Measurements from ENCODE around the gene DSCAML1.
A peak's percentile ranks its signal among the peaks of the same experiment; 100 is the strongest.

DSCAML1 gene

GRCh38 chr11:117510646-117511045, 286.4 kb downstream of the DSCAML1 start:
- no peak overlapping the region for H3K4me3 ChIP-seq (ENCODE audit: low read depth, low read length)
- H3K27ac ChIP-seq, result no peak overlapping the region
- no peaks in the 10 kb centered on the region for H3K36me3 ChIP-seq
- no peaks in the 10 kb centered on the region for H3K27me3 ChIP-seq (ENCODE audit: insufficient read depth, low read depth, severe bottlenecking)
- TF ChIP-seq CTCF (IDR thresholded peaks at IDR 0.05; ENCODE audit: low read depth, low read length), result no peak
- no peak for DNase-seq
- no peaks in the 10 kb centered on the region for H3K9me3 ChIP-seq (ENCODE audit: severe bottlenecking)

- DNase-seq, result peak; percentile 30
- no peak overlapping the region for H3K4me3 ChIP-seq (ENCODE audit: low read depth, low read length)
- no peaks in the 10 kb centered on the region for H3K27me3 ChIP-seq (ENCODE audit: insufficient read depth, low read depth, severe bottlenecking)
- peak; percentile 59; the same call in 1 of the 2 replicates for TF ChIP-seq CTCF (IDR thresholded peaks at IDR 0.05; ENCODE audit: low read depth, low read length)
- no peaks in the 10 kb centered on the region for H3K36me3 ChIP-seq
- H3K27ac ChIP-seq, result no peak overlapping the region
- no peaks in the 10 kb centered on the region for H3K9me3 ChIP-seq (ENCODE audit: severe bottlenecking)
Observed at GRCh38 chr11:117509543-117509942, 287.5 kb downstream of the DSCAML1 start.

- no peaks in the 10 kb centered on the region for H3K9me3 ChIP-seq (ENCODE audit: severe bottlenecking)
- no peak for DNase-seq
- no peak overlapping the region for H3K4me3 ChIP-seq (ENCODE audit: low read depth, low read length)
- no peak overlapping the region for H3K27ac ChIP-seq
- TF ChIP-seq CTCF (IDR thresholded peaks at IDR 0.05; ENCODE audit: low read depth, low read length), result no peak
- no peaks in the 10 kb centered on the region for H3K27me3 ChIP-seq (ENCODE audit: insufficient read depth, low read depth, severe bottlenecking)
- H3K36me3 ChIP-seq, result no peaks in the 10 kb centered on the region
Observed at GRCh38 chr11:117506971-117507370, 290.0 kb downstream of the DSCAML1 start.

GRCh38 chr11:117505285-117505970, 291.6 kb downstream of the DSCAML1 start:
- Histone ChIP-seq H3K4me3 (ENCODE audit: low read depth, low read length) (no peak overlapping the region), H3K36me3 (no peaks in the 10 kb centered on the region), H3K27ac (no peak overlapping the region), H3K9me3 (ENCODE audit: severe bottlenecking) (no peaks in the 10 kb centered on the region), H3K27me3 (ENCODE audit: insufficient read depth, low read depth, severe bottlenecking) (no peaks in the 10 kb centered on the region)
- no peak for TF ChIP-seq CTCF (IDR thresholded peaks at IDR 0.05; ENCODE audit: low read depth, low read length)
- no peak for DNase-seq

- TF ChIP-seq CTCF (IDR thresholded peaks at IDR 0.05; ENCODE audit: low read depth, low read length), result no peak
- Histone ChIP-seq H3K4me3 (ENCODE audit: low read depth, low read length) (no peak overlapping the region), H3K36me3 (no peaks in the 10 kb centered on the region), H3K9me3 (ENCODE audit: severe bottlenecking) (no peaks in the 10 kb centered on the region), H3K27me3 (ENCODE audit: insufficient read depth, low read depth, severe bottlenecking) (no peaks in the 10 kb centered on the region), H3K27ac (no peak overlapping the region)
- DNase-seq, result no peak
Observed at GRCh38 chr11:117502779-117503100, 294.3 kb downstream of the DSCAML1 start.

Data from WERI-Rb-1 (cell line).